Measurements from ENCODE around the gene NPPA.

DNA sequence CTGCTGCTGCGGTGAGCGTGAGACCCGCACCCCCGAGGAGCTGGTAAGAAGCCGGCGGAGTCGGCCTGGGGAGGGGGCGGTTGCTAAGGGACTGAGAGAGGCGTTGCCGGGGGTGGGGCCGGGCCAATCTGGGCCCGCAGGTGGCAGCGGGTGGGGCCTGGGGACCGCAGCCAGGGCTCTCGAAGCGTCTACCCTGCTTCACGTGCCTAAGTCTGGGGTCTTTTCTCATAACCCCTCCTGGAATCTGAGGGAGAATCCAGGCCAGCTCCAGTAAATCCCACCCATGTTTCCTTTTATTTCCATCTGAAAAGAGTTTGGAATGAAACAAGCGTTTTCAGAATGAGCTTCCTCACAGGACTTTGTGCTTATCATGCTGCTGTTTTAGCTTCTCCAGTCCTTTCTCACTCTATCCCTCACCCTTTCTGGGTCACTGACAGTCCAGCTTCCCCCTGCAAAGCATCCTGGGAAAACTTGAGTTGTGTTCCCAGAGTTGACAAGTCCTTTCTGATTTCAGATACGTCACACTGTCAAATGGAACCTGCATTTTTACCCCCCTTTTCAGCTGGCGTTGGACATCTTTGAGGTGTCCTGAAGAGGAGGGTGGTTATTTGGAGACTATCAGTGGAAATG lies 41.2 kb downstream of the NPPA start:
- no peak for TF ChIP-seq ZNF274 (IDR thresholded peaks at IDR 0.05; ENCODE audit: low read depth, low read length)
- no peak for TF ChIP-seq SUZ12 (IDR thresholded peaks at IDR 0.05; ENCODE audit: extremely low read depth, insufficient read depth, insufficient read length)
- no peak for TF ChIP-seq YY1 (IDR thresholded peaks at IDR 0.05; ENCODE audit: insufficient read depth, insufficient read length)

Data from NT2/D1 (cell line).